ENCODE measurements around the gene DPH6.
A peak's percentile ranks its signal among the peaks of the same experiment; 100 is the strongest.
"Not testable (repeated sequence)": the region's sequence is repeated elsewhere in the genome, so short reads cannot be mapped to it uniquely, and the experiment has no call there.

The DPH6 gene

GRCh38 chr15:35484231-35484945 is 61.6 kb downstream of the DPH6 start:
- DNase-seq = no peak

GRCh38 chr15:35481992-35482391 is 64.0 kb downstream of the DPH6 start:
- DNase-seq = peak; percentile 1

- no peak for DNase-seq
These were observed 64.9 kb downstream of the DPH6 start for GRCh38 chr15:35481064-35481463.

GRCh38 chr15:35479423-35479822 is 66.5 kb downstream of the DPH6 start:
- DNase-seq = no peak

- DNase-seq = no peak
These were observed 68.4 kb downstream of the DPH6 start for GRCh38 chr15:35477312-35478262.

- no peak for DNase-seq
These were observed 74.9 kb downstream of the DPH6 start for GRCh38 chr15:35471024-35471423.

GRCh38 chr15:35470441-35470840 is 75.5 kb downstream of the DPH6 start:
- no peak for DNase-seq

GRCh38 chr15:35466476-35466875 is 79.5 kb downstream of the DPH6 start:
- DNase-seq = no peak

GRCh38 chr15:35465783-35466182 is 80.2 kb downstream of the DPH6 start:
- DNase-seq = no peak

- DNase-seq = no peak
These were observed 85.3 kb downstream of the DPH6 start for GRCh38 chr15:35460616-35461015.

- no peak for DNase-seq
These were observed 87.6 kb downstream of the DPH6 start for GRCh38 chr15:35458176-35458856.

GRCh38 chr15:35455201-35455600 is 90.8 kb downstream of the DPH6 start:
- DNase-seq = no peak

GRCh38 chr15:35450492-35450891 is 95.5 kb downstream of the DPH6 start:
- DNase-seq = no peak

GRCh38 chr15:35448294-35448693 is 97.7 kb downstream of the DPH6 start:
- no peak for DNase-seq

- no peak for DNase-seq
These were observed 100.1 kb downstream of the DPH6 start for GRCh38 chr15:35445891-35446290.

GRCh38 chr15:35444557-35445204 is 101.3 kb downstream of the DPH6 start:
- no peak for DNase-seq

- no peak for DNase-seq
These were observed 102.6 kb downstream of the DPH6 start for GRCh38 chr15:35443376-35443775.

GRCh38 chr15:35442742-35443141 is 103.2 kb downstream of the DPH6 start:
- DNase-seq = no peak

- DNase-seq = not testable (repeated sequence)
These were observed 104.7 kb downstream of the DPH6 start for GRCh38 chr15:35441279-35441678.

GRCh38 chr15:35440265-35440664 is 105.7 kb downstream of the DPH6 start:
- no peak for DNase-seq

GRCh38 chr15:35439291-35439690 is 106.7 kb downstream of the DPH6 start:
- no peak for DNase-seq

- DNase-seq = no peak
These were observed 108.8 kb downstream of the DPH6 start for GRCh38 chr15:35437157-35437556.

- no peak for DNase-seq
These were observed 109.5 kb downstream of the DPH6 start for GRCh38 chr15:35436422-35436821.

All from stimulated activated CD4-positive, alpha-beta T cell treated with anti-CD3 and anti-CD28 coated beads, Interleukin-15, amount 100 ng/mL, for 24 hours (primary cell).